OCI-LY7 (cell line): ENCODE measurements around the gene DYNLT3. TPM values are rescaled to one million over a fixed set of nuclear protein-coding genes. Genes with fewer than 3 reads are reported as not detected.

Source experiments
- BruUV-seq: library from RNA; stranded (reverse); fragments of 400-500 nt; replicated peaks from 2 replicates; lab custom pipeline; 2021; lab: Mats Ljungman, UMichigan
- CTCF ChIA-PET: fragments of 300-600 bp; sonication (Branson Sonifier 250); formaldehyde crosslinking; loops from one replicate; lab custom pipeline; 2022; ENCODE audit warnings: antibody characterized with exemption; ENCODE audit not compliant: unreplicated experiment; lab: Charles Lee
- POLR2A ChIA-PET: fragments of 300-600 bp; sonication (Branson Sonifier 250); formaldehyde crosslinking; loops from one replicate; lab custom pipeline; 2022; ENCODE audit warnings: antibody characterized with exemption; lab: Charles Lee
- DNase-seq: peaks from one replicate; pipeline ENCODE4 v3.0.0-alpha.2; 2015; ENCODE audit warnings: low spot score
- H2AFZ ChIP-seq: fragments of 200-600 bp; sonication (generic), shearing (Covaris generic); 2 replicates; pipeline ENCODE4 v1.6.1; 2014; ENCODE audit warnings: mild to moderate bottlenecking, antibody characterized with exemption, low read length, moderate library complexity
- H3K27ac ChIP-seq: fragments of 200-600 bp; sonication (generic); 2 replicates; pipeline ENCODE4 v1.5.1; 2014; ENCODE audit warnings: mixed run types, low read depth, mild to moderate bottlenecking, moderate library complexity, low read length, inconsistent platforms; ENCODE audit not compliant: poor library complexity, severe bottlenecking
- H3K36me3 ChIP-seq: fragments of 200-600 bp; sonication (generic); 2 replicates; pipeline ENCODE4 v1.6.1; 2014; ENCODE audit warnings: mild to moderate bottlenecking, antibody characterized with exemption, low read length, moderate library complexity, mixed read lengths; ENCODE audit not compliant: insufficient read depth
- H3K4me1 ChIP-seq: fragments of 200-600 bp; sonication (generic); 2 replicates; pipeline ENCODE4 v1.5.1; 2014; ENCODE audit warnings: mild to moderate bottlenecking, low read length; ENCODE audit not compliant: insufficient read depth, poor library complexity, severe bottlenecking
- H3K4me2 ChIP-seq: fragments of 200-600 bp; sonication (generic); 2 replicates; pipeline ENCODE4 v1.6.1; 2014; ENCODE audit warnings: mild to moderate bottlenecking, low read length
- H3K4me3 ChIP-seq: fragments of 200-600 bp; sonication (generic); 2 replicates; pipeline ENCODE4 v1.5.1; 2014; ENCODE audit warnings: mild to moderate bottlenecking, low read depth, low read length; ENCODE audit not compliant: poor library complexity, severe bottlenecking
- H3K79me2 ChIP-seq: fragments of 200-600 bp; sonication (generic); 2 replicates; pipeline ENCODE4 v1.6.1; 2016; ENCODE audit warnings: low read depth, mild to moderate bottlenecking, low read length, moderate library complexity, mixed read lengths; ENCODE audit not compliant: insufficient read depth
- H3K9me2 ChIP-seq: fragments of 200-600 bp; sonication (generic); 2 replicates; pipeline ENCODE4 v1.6.1; 2016; ENCODE audit warnings: mild to moderate bottlenecking, low read length, mixed read lengths; ENCODE audit not compliant: insufficient read depth
- H3K9me3 ChIP-seq: fragments of 200-600 bp; sonication (generic); 2 replicates; pipeline ENCODE4 v1.6.1; 2014; ENCODE audit warnings: mild to moderate bottlenecking, mixed run types, low read length, mixed read lengths
- H4K20me1 ChIP-seq: fragments of 200-600 bp; sonication (generic); 2 replicates; pipeline ENCODE4 v1.6.1; 2014; ENCODE audit warnings: mild to moderate bottlenecking, antibody characterized with exemption, low read length, moderate library complexity, mixed read lengths; ENCODE audit not compliant: insufficient read depth
- EZH2phosphoT487 ChIP-seq: fragments of 200-600 bp; sonication (generic); IDR thresholded peaks from 2 replicates; pipeline ENCODE4 v1.6.1; 2018; ENCODE audit warnings: low read depth, borderline replicate concordance, mild to moderate bottlenecking, mixed run types, antibody characterized with exemption, low read length, moderate library complexity, mixed read lengths
- intact Hi-C: fragments of 100-400 bp; cut with micrococcal nuclease; formaldehyde crosslinking; loops from one replicate; pipeline ENCODE4 v1.10.0; 2022; ENCODE audit not compliant: unreplicated experiment
- total RNA-seq, 2 experiments: library from RNA; depleted of rRNA in 1 of 2; stranded (reverse); fragments of >200 nt in 1 of 2; shearing (Covaris generic) in 1 of 2; gene quantifications; 2 replicates each; pipeline ENCODE4 v1.2.3, GENCODE V29; 2014 to 2022
- TF ChIP-seq, protein P1 (sequence below): fragments of 200-600 bp; sonication (generic); conservative IDR thresholded peaks from 2 replicates; pipeline ENCODE4 v1.5.1; 2014; ENCODE audit warnings: mild to moderate bottlenecking, antibody characterized with exemption, low read length, moderate library complexity, mixed read lengths

DYNLT3 gene
- total RNA-seq, 2 experiments from 2014 or later = 0.73 to 18.6 TPM

DNA sequence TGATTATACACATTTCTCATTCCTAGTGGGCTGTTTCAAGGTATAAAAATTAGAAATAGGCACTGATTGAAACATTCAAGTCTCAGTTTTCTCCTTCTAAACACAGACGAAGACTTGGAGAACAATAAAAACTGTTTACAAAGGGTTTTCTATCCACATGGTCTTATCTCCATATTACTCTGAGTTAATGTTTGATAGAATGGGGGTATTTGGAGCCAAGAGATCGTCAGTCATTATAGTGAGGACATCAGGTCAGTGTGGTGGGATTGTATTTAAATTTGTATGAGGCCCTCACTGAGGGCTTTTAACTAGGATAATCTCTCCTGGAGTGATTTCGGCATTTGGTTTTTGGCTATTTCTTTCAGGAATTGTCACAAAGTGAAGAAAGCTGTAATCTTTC lies 16.4 kb upstream of the DYNLT3 start:
- Histone ChIP-seq H3K9me2 (no peaks in the 10 kb centered on the region), H3K36me3 (no peaks in the 10 kb centered on the region), H3K4me1 (no peaks in the 10 kb centered on the region), H3K9me3 (no peaks in the 10 kb centered on the region), H2AFZ (no peak overlapping the region), H3K27ac (no peak overlapping the region), H3K4me3 (no peak overlapping the region), H3K4me2 (no peak overlapping the region), H3K79me2 (no peaks in the 10 kb centered on the region), H4K20me1 (no peaks in the 10 kb centered on the region)
- TF ChIP-seq, protein P1, sequence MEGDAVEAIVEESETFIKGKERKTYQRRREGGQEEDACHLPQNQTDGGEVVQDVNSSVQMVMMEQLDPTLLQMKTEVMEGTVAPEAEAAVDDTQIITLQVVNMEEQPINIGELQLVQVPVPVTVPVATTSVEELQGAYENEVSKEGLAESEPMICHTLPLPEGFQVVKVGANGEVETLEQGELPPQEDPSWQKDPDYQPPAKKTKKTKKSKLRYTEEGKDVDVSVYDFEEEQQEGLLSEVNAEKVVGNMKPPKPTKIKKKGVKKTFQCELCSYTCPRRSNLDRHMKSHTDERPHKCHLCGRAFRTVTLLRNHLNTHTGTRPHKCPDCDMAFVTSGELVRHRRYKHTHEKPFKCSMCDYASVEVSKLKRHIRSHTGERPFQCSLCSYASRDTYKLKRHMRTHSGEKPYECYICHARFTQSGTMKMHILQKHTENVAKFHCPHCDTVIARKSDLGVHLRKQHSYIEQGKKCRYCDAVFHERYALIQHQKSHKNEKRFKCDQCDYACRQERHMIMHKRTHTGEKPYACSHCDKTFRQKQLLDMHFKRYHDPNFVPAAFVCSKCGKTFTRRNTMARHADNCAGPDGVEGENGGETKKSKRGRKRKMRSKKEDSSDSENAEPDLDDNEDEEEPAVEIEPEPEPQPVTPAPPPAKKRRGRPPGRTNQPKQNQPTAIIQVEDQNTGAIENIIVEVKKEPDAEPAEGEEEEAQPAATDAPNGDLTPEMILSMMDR = no peak
- TF ChIP-seq EZH2phosphoT487 = no peak
- POLR2A ChIA-PET = no interaction called here
- BruUV-seq = no TSS peak
- DNase-seq = no peak
- CTCF ChIA-PET = no interaction called here
- intact Hi-C loops = no loop called here

DNA sequence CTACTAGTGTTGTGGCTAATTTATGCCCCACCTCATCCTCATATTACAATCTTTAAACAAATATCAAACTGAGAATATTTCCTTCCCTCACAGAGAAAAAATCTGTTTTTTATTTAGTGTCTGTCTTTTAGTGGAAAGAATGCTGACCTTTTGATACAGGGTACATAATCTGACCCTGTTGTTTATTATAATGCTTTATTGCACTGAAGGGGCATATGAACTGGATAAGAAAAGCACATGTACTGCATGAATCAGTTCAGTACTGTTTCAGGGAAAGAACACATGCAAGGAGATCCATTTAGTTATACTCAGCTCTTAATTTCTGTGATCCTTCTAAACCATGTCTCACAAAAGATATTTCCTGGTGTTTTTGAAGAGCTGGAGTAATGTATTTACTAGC lies 15.5 kb upstream of the DYNLT3 start:
- TF ChIP-seq, protein P1 = no peak
- TF ChIP-seq EZH2phosphoT487 = no peak
- H3K27ac ChIP-seq = no peak overlapping the region
- ChIA-PET CTCF (no interaction called here), POLR2A (no interaction called here)
- no peak overlapping the region for H2AFZ ChIP-seq
- no peaks in the 10 kb centered on the region for H3K36me3 ChIP-seq
- no peak for DNase-seq
- H3K4me1 ChIP-seq = no peaks in the 10 kb centered on the region
- intact Hi-C loops = no loop called here
- H4K20me1 ChIP-seq = no peaks in the 10 kb centered on the region
- H3K9me3 ChIP-seq = no peaks in the 10 kb centered on the region
- H3K79me2 ChIP-seq = no peaks in the 10 kb centered on the region
- H3K4me2 ChIP-seq = no peak overlapping the region
- no TSS peak for BruUV-seq
- H3K4me3 ChIP-seq = no peak overlapping the region
- H3K9me2 ChIP-seq = no peaks in the 10 kb centered on the region

DNA sequence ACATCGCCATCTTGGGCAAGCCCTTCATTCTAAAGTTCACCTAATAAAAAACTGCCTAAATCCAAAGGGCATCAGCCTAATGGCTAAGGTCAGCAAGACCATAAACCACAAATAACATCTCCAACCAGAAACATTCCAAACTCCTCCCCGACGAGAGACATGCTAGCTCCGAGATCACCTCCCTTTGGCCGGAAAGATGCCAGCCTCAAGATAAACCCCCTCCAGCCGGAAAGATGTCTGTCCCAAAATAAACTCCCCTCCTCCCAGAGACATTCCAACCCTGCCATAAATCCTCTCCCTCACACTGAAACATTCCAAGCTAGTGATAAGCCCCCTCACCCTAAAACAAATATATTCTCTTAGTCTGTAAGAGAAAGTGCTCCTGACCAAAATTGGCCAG lies 13.3 kb upstream of the DYNLT3 start:
- H2AFZ ChIP-seq = no peak overlapping the region
- no peak overlapping the region for H3K27ac ChIP-seq
- no peaks in the 10 kb centered on the region for H3K4me1 ChIP-seq
- no peak for TF ChIP-seq EZH2phosphoT487
- TF ChIP-seq, protein P1 = no peak
- no peak overlapping the region for H3K4me3 ChIP-seq
- CTCF ChIA-PET = no interaction called here
- BruUV-seq = no TSS peak
- DNase-seq = no peak
- no peak overlapping the region for H3K4me2 ChIP-seq
- no peaks in the 10 kb centered on the region for H3K9me3 ChIP-seq
- POLR2A ChIA-PET = no interaction called here
- no peaks in the 10 kb centered on the region for H4K20me1 ChIP-seq
- intact Hi-C loops = no loop called here
- no peaks in the 10 kb centered on the region for H3K9me2 ChIP-seq
- no peaks in the 10 kb centered on the region for H3K79me2 ChIP-seq
- H3K36me3 ChIP-seq = no peaks in the 10 kb centered on the region
